GM12801 (cell line): Measurements from ENCODE around the gene ZNF385D.

Experiments
- TF ChIP-seq, protein P1 (sequence below): IDR thresholded peaks from one replicate; pipeline ENCODE4 v1.5.1; 2011; ENCODE audit warnings: control low read depth; ENCODE audit not compliant: insufficient read length; ENCODE audit errors: extremely low read depth

ZNF385D gene

DNA sequence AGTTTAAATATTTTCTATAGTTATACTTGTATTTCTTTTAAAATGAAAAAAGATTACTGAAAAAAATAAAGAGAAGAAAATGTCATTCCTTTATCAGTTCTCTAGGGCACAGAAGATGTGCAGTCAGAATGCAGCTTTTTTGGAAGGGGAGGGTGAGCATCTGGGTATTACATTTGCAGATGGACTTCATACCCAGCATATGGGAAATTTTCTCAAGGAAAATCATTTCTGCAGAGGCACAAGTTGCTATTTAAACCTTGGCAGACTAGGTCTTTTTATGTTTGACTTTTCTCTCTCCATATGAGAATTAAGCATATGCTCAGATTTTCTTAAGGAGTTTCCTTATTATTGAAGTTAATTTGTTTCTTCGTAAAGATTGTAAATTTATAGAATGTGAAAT is 39.5 kb upstream of the ZNF385D start:
- TF ChIP-seq, protein P1, sequence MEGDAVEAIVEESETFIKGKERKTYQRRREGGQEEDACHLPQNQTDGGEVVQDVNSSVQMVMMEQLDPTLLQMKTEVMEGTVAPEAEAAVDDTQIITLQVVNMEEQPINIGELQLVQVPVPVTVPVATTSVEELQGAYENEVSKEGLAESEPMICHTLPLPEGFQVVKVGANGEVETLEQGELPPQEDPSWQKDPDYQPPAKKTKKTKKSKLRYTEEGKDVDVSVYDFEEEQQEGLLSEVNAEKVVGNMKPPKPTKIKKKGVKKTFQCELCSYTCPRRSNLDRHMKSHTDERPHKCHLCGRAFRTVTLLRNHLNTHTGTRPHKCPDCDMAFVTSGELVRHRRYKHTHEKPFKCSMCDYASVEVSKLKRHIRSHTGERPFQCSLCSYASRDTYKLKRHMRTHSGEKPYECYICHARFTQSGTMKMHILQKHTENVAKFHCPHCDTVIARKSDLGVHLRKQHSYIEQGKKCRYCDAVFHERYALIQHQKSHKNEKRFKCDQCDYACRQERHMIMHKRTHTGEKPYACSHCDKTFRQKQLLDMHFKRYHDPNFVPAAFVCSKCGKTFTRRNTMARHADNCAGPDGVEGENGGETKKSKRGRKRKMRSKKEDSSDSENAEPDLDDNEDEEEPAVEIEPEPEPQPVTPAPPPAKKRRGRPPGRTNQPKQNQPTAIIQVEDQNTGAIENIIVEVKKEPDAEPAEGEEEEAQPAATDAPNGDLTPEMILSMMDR = no peak

DNA sequence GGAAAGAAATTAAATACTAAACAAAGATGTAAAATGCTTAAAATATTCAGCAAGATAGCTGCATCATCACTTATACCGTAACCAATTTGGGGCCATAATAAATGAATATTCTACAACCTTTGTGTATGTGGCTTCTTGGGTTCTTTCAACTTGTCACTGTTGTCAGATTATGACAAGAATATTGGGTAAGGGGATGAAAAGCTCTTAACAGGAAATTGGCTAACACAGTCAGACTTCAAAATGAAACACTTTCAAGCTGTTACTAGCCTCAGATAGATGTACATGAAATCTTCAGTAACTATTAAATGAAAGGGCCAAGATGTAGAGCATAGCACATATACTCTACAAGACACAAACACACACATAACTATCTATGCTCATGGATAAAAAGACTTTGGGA is 38.7 kb upstream of the ZNF385D start:
- TF ChIP-seq, protein P1 = no peak

DNA sequence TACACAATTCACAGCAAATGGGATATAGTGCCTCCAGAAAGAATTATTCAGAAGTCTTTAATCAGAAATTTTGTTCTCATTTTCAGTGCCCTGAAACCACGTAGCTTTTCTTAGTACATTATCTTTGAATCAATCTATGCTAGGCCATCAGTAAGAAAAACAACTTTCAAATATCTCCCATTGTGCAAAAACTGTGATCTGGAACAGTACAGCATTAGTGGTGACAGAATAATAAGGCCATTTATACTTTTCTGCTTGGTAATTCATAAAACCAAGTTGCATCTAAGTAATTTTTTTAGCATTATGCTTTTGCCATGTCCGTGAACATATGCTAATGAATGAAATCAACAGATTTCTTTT is 35.4 kb upstream of the ZNF385D start:
- TF ChIP-seq, protein P1 = no peak

DNA sequence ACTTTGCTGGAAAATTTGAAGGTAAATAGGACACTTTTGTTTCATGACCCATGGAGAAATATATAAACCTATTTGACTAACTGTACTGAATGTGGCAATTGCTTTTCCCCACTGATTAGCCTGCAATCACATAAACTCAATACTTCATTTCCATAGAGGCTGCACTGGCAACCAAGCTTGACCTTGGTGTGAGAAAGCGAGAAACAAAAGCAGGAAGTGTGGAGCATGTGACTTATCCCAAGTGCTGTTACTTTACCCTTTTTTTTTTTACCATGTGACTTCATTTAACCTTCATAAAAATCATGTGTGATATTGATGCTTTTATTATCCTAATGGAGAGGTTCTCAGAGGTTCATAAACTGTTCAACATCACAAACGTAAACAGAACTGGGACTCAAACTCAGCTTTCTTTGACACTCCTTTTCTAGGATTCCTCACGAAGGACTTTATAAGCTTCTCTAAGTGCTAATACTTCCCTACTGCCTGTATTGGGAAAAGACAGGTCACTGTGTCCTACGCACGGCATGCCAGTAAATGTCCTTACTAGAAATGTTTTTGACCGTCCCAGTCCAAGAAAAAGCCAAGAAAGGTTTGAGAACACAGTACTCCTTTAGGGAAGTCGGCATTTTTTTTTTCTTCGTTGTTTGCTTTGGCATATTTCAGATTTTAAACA is 34.9 kb upstream of the ZNF385D start:
- TF ChIP-seq, protein P1 = no peak

DNA sequence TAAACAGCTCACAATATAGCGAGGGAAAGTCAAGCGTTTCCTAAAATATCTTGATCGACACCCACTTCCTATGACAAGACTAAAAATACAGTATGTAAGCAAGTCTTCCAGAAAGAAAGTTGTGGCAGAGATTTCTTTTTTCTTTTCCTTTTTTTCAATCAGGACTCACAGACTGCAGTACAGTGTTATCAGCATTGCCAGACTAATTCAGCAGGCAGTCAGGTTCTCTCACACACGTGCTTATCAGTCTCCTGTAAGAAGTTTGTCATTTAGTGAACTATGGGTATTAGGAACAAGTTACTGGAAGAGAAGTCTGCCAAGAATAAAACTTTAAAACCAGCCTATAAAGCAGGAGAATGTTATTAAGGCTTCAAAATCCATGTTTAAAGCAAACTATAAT is 32.8 kb upstream of the ZNF385D start:
- TF ChIP-seq, protein P1 = no peak

DNA sequence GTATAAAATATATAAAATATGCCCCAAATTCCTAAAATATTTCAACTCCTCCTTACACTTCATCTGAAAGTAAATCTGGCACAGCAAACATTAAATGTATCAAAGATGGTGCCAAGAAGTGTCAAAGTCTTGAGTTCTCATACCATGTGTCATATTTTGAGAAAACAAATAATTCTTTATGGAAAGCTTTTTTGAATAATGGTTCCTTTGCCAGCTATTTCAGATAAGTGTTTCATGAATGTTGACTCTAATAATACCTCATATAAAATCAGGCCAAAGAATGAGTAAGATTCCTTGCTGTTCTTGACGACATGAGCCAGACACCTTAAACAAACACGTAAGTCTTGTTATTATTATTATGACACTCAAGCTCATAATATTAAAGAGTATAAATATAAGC is 30.3 kb upstream of the ZNF385D start:
- TF ChIP-seq, protein P1 = no peak

DNA sequence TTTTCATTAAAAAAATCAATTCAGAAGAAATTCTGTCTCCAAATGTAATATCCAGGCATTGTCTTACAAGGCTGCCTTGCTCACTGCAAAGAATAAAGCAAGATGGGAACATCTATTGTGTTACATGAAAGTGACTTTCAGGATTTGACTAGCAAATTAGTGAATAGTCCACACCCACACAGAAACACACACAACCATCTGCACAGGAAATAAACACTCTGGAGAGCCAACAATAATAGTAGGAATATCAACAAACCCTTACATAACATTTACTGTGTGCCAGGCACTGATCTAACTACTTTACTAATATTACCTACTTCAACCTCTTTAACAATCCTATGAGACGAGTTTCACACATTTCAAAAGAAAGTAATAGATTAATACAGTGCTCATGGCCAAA is 28.9 kb upstream of the ZNF385D start:
- TF ChIP-seq, protein P1 = no peak
